SK-N-SH treated with all-trans-retinoic acid at 6 μM for 48 hours (cell line): ENCODE data around the gene MEAF6.

Experiments used
- OSR1 ChIP-seq: fragments of 250-450 bp; sonication (Bioruptor Pico); IDR thresholded peaks from 2 replicates; pipeline ENCODE4 v1.8.0; 2022; ENCODE audit warnings: moderate library complexity, mild to moderate bottlenecking, inconsistent platforms
- TOX ChIP-seq: fragments of 250-450 bp; sonication (Bioruptor Pico); IDR thresholded peaks from 2 replicates; pipeline ENCODE4 v1.8.0; 2021; ENCODE audit warnings: mild to moderate bottlenecking, moderate library complexity, borderline replicate concordance
- ZC3H10 ChIP-seq: fragments of 250-450 bp; sonication (Bioruptor Pico); IDR thresholded peaks from 2 replicates; pipeline ENCODE4 v1.5.1; 2021; ENCODE audit warnings: mild to moderate bottlenecking, moderate library complexity
- ZFP30 ChIP-seq: fragments of 450-650 bp; formaldehyde crosslinking; IDR thresholded peaks from 2 replicates; pipeline ENCODE4 v1.5.0; 2022; ENCODE audit warnings: mild to moderate bottlenecking, moderate library complexity

- no peak for TF ChIP-seq ZFP30 (CRISPR knock-in tag)
- TF ChIP-seq TOX (CRISPR knock-in tag), result no peak
- no peak for TF ChIP-seq ZC3H10
- no peak for TF ChIP-seq OSR1
Observed at GRCh38 chr1:37497832-37498231, 16.7 kb downstream of the MEAF6 start.
